Vagina (tissue), 2 donors: ENCODE results near the gene TMEM237.

Experiments used
- CTCF ChIP-seq, 3 experiments: fragments of 450-650 bp in 2 of 3; fragments of 200-600 bp in 1 of 3; sonication (generic) in 1 of 3; IDR thresholded peaks; one replicate each; pipeline ENCODE4 v1.5.1; 2017 to 2019; ENCODE audit warnings: antibody characterized with exemption in 3 of 3, mild to moderate bottlenecking in 2 of 3, moderate library complexity in 2 of 3
- POLR2AphosphoS5 ChIP-seq, 2 donors: sonication (generic); formaldehyde crosslinking; IDR thresholded peaks; one replicate each; pipeline ENCODE4 v1.9.0; 2017; ENCODE audit warnings: antibody characterized with exemption in 2 of 2, mild to moderate bottlenecking in 2 of 2, low read depth in 1 of 2; ENCODE audit not compliant: insufficient read depth in 1 of 2

- no peak for TF ChIP-seq CTCF (IDR thresholded peaks at IDR 0.05)
- TF ChIP-seq POLR2AphosphoS5 (IDR thresholded peaks at IDR 0.05; ENCODE audit: insufficient read depth in 1 of 2, low read depth in 1 of 2) = no peak
These were observed 35.7 kb downstream of the TMEM237 start for GRCh38 chr2:201607568-201607967.
